A549 (cell line): ENCODE results near the gene BRCA2. TPM values are rescaled to one million over a fixed set of nuclear protein-coding genes. Genes with fewer than 3 reads are reported as not detected.

Source experiments
- ATAC-seq, 2 experiments: fragments of 200-7000 bp in 1 of 2; fragments of >200 bp in 1 of 2; cut with Nextera tagmentation in 1 of 2; cut with Tn5 transposase in 1 of 2; 3 replicates each; pipeline versions ENCODE4 v1.8.0 to v1.9.1; 2018 to 2020; ENCODE audit warnings: mild to moderate bottlenecking in 1 of 2, moderate library complexity in 1 of 2
- CTCF ChIA-PET: fragments of 300-600 bp; sonication (Branson Sonifier 250); formaldehyde crosslinking; extraction: SDS; loops from one replicate; lab custom pipeline; 2021; ENCODE audit warnings: antibody characterized with exemption, inconsistent platforms; lab: Yijun Ruan, JAX
- POLR2A ChIA-PET: fragments of 350-600 bp; formaldehyde crosslinking; extraction: SDS; loops from one replicate; lab custom pipeline; 2021; ENCODE audit warnings: antibody characterized with exemption, inconsistent platforms; lab: Yijun Ruan, JAX
- DNase-seq, 2 experiments: peaks; one replicate each; pipeline versions ENCODE4 v3.0.0 to v3.0.0-alpha.2; 2011 to 2016; ENCODE audit warnings: low read depth in 1 of 2, low spot score in 1 of 2
- FAIRE-seq: peaks from 2 replicates; lab custom pipeline; 2011; peaks lifted over from hg19 to GRCh38; lab: Jason Lieb, UNC
- H3K27ac ChIP-seq, 2 experiments: fragments of >200 bp; sonication (Bioruptor Twin); formaldehyde crosslinking; 3 replicates each; pipeline ENCODE4 v1.5.1; 2016 to 2017
- H3K4me1 ChIP-seq: fragments of >200 bp; sonication (Bioruptor Twin); formaldehyde crosslinking; 3 replicates; pipeline ENCODE4 v1.6.1; 2016
- H3K4me2 ChIP-seq: fragments of >200 bp; sonication (Bioruptor Twin); formaldehyde crosslinking; 3 replicates; pipeline ENCODE4 v1.6.1; 2016
- H3K4me3 ChIP-seq: fragments of >200 bp; sonication (Bioruptor Twin); formaldehyde crosslinking; 3 replicates; pipeline ENCODE4 v1.5.1; 2016
- H3K9me3 ChIP-seq: fragments of >200 bp; sonication (Bioruptor Twin); formaldehyde crosslinking; 3 replicates; pipeline ENCODE4 v1.6.1; 2016
- BHLHE40 ChIP-seq: IDR thresholded peaks from 2 replicates; pipeline ENCODE4 v1.6.1; 2012; ENCODE audit warnings: low read depth, low read length, inconsistent platforms
- CTCF ChIP-seq: fragments of >200 bp; sonication (Bioruptor Twin); formaldehyde crosslinking; IDR thresholded peaks from 3 replicates; pipeline ENCODE4 v1.5.1; 2016
- E2F6 ChIP-seq: IDR thresholded peaks from 2 replicates; pipeline ENCODE4 v1.6.1; 2012; ENCODE audit warnings: low read depth, borderline replicate concordance
- ELK1 ChIP-seq: fragments of 150-350 bp; IDR thresholded peaks from 2 replicates; pipeline ENCODE4 v1.6.1; 2014; ENCODE audit warnings: low read depth, mild to moderate bottlenecking, low read length
- EP300 ChIP-seq, 2 experiments: fragments of >200 bp; sonication (Bioruptor Twin); formaldehyde crosslinking; IDR thresholded peaks; 2 replicates in 1 of 2; 3 replicates in 1 of 2; pipeline ENCODE4 v1.6.1; 2016 to 2017
- FOSB ChIP-seq: fragments of 250-450 bp; sonication (Bioruptor Pico); IDR thresholded peaks from 2 replicates; pipeline ENCODE4 v1.5.0; 2020; ENCODE audit warnings: mild to moderate bottlenecking, moderate library complexity
- FOSL2 ChIP-seq, 2 experiments: fragments of 450-650 bp in 1 of 2; fragments of >200 bp in 1 of 2; sonication (Bioruptor Twin) in 1 of 2; formaldehyde crosslinking; IDR thresholded peaks; 2 replicates each; pipeline versions ENCODE4 v1.5.0 to v1.6.1; 2016 to 2020; ENCODE audit warnings: mild to moderate bottlenecking in 1 of 2, moderate library complexity in 1 of 2
- GATA3 ChIP-seq: IDR thresholded peaks from 2 replicates; pipeline ENCODE4 v1.6.1; 2012; ENCODE audit warnings: borderline replicate concordance
- HOXA7 ChIP-seq: fragments of 250-450 bp; sonication (Bioruptor Pico); IDR thresholded peaks from 2 replicates; pipeline ENCODE4 v1.5.0; 2020; ENCODE audit warnings: mild to moderate bottlenecking, moderate library complexity
- HOXB13 ChIP-seq: fragments of 250-450 bp; sonication (Bioruptor Pico); IDR thresholded peaks from 2 replicates; pipeline ENCODE4 v1.5.0; 2020; ENCODE audit warnings: low read depth, mild to moderate bottlenecking, moderate library complexity
- JUN ChIP-seq, 2 experiments: fragments of >200 bp; sonication (Bioruptor Twin); formaldehyde crosslinking; IDR thresholded peaks; 2 replicates in 1 of 2; 3 replicates in 1 of 2; pipeline ENCODE4 v1.6.1; 2016 to 2017
- MAX ChIP-seq: IDR thresholded peaks from 2 replicates; pipeline ENCODE4 v1.6.1; 2012
- NPAS2 ChIP-seq: fragments of 250-450 bp; sonication (Bioruptor Pico); IDR thresholded peaks from 2 replicates; pipeline ENCODE4 v1.8.0; 2022; ENCODE audit warnings: mild to moderate bottlenecking, moderate library complexity, borderline replicate concordance
- PBX3 ChIP-seq: IDR thresholded peaks from 2 replicates; pipeline ENCODE4 v1.6.1; 2012
- RARB ChIP-seq: fragments of 250-450 bp; sonication (Bioruptor Pico); IDR thresholded peaks from 2 replicates; pipeline ENCODE4 v1.8.0; 2021; ENCODE audit warnings: mild to moderate bottlenecking, moderate library complexity
- TFCP2L1 ChIP-seq: fragments of 250-450 bp; sonication (Bioruptor Pico); IDR thresholded peaks from 2 replicates; pipeline ENCODE4 v1.5.0; 2021; ENCODE audit warnings: mild to moderate bottlenecking
- TP53 ChIP-seq: fragments of 250-450 bp; sonication (Bioruptor Pico); IDR thresholded peaks from 2 replicates; pipeline ENCODE4 v1.5.0; 2021; ENCODE audit warnings: mild to moderate bottlenecking, moderate library complexity
- ZC3H11A ChIP-seq: fragments of 450-650 bp; IDR thresholded peaks from 2 replicates; pipeline ENCODE4 v1.6.1; 2014; ENCODE audit warnings: antibody characterized with exemption, mild to moderate bottlenecking
- ZNF302 ChIP-seq: fragments of 250-450 bp; sonication (Bioruptor Pico); IDR thresholded peaks from 2 replicates; pipeline ENCODE4 v1.9.0; 2021; ENCODE audit warnings: inconsistent platforms, mild to moderate bottlenecking, moderate library complexity
- ZSCAN20 ChIP-seq: fragments of 250-450 bp; sonication (Bioruptor Pico); IDR thresholded peaks from 2 replicates; pipeline ENCODE4 v1.8.0; 2022; ENCODE audit warnings: mild to moderate bottlenecking, moderate library complexity
- WGBS: methylation state at CpG from one replicate; pipeline ENCODE4 v1.1.6; 2017; ENCODE audit errors: missing lambda C conversion rate; 5-methylcytosine and 5-hydroxymethylcytosine counted together
- polyA plus RNA-seq, 4 experiments: library from polyadenylated mRNA; depleted of rRNA in 3 of 4; stranded (reverse); fragments of >200 nt; fragmentation: RNase III in 1 of 4; extraction: RNeasy Plus Mini Kit Qiagen cat#74134 plus additional on column Dnase treatment in 1 of 4; gene quantifications; 2 replicates in 3 of 4; 3 replicates in 1 of 4; pipeline ENCODE4 v1.2.3, GENCODE V29; 2011 to 2017

BRCA2 gene
- polyA plus RNA-seq, 2 of the 4 experiments (the other 2 are of a cell fraction): 2.6 to 4.6 TPM

GRCh38 chr13:32300406-32300805, 14.9 kb upstream of the BRCA2 start:
- CTCF ChIA-PET: interaction anchor here (0.6 kb wide), 1 partner anchor 108 kb away, joined by 3 read pairs; no protein-coding TSS in a partner anchor
- H3K4me3 ChIP-seq: no peak overlapping the region
- H3K4me2 ChIP-seq: no peak overlapping the region
- POLR2A ChIA-PET: no interaction called here
- no peak overlapping the region for H3K27ac ChIP-seq
- FAIRE-seq (no peak), ATAC-seq (no peak), DNase-seq (no peak)
- 58% methylated on average over 8 of the region's 8 CpGs for WGBS
- no peaks in the 10 kb centered on the region for H3K4me1 ChIP-seq
- H3K9me3 ChIP-seq: no peaks in the 10 kb centered on the region
- TF ChIP-seq TFCP2L1 (CRISPR knock-in tag): no peak
- TF ChIP-seq ZNF302 (CRISPR knock-in tag): no peak
- no peak for TF ChIP-seq RARB (CRISPR knock-in tag)
- no peak for TF ChIP-seq E2F6
- TF ChIP-seq HOXB13 (CRISPR knock-in tag): no peak
- no peak for TF ChIP-seq ELK1
- no peak for TF ChIP-seq MAX
- TF ChIP-seq PBX3: no peak
- no peak for TF ChIP-seq NPAS2 (CRISPR knock-in tag)

GRCh38 chr13:32300920-32301319, 14.4 kb upstream of the BRCA2 start:
- ChIA-PET POLR2A (no interaction called here), CTCF (interaction anchor here (0.6 kb wide), 1 partner anchor 108 kb away, joined by 3 read pairs; no protein-coding TSS in a partner anchor)
- FAIRE-seq (no peak), DNase-seq (no peak), ATAC-seq (no peak)
- H3K4me3 ChIP-seq: no peak overlapping the region
- no peaks in the 10 kb centered on the region for H3K9me3 ChIP-seq
- TF ChIP-seq TP53 (CRISPR knock-in tag): no peak
- no peak for TF ChIP-seq ZC3H11A
- no peak for TF ChIP-seq EP300 (IDR thresholded peaks at IDR 0.05)
- no peak for TF ChIP-seq FOSB (CRISPR knock-in tag)
- no peak for TF ChIP-seq GATA3
- no peak for TF ChIP-seq ZSCAN20 (CRISPR knock-in tag)
- TF ChIP-seq FOSL2 (IDR thresholded peaks at IDR 0.05): no peak
- TF ChIP-seq FOSL2 (CRISPR knock-in tag; IDR thresholded peaks at IDR 0.05): no peak
- TF ChIP-seq HOXA7 (CRISPR knock-in tag): no peak
- no peak for TF ChIP-seq CTCF
- no peak for TF ChIP-seq JUN (IDR thresholded peaks at IDR 0.05)
- no peak for TF ChIP-seq BHLHE40
- TF ChIP-seq TFCP2L1 (CRISPR knock-in tag): no peak
- no peak overlapping the region for H3K4me2 ChIP-seq
- H3K27ac ChIP-seq: no peak overlapping the region
- WGBS: 100% methylated on average over 1 of the region's 1 CpG
- H3K4me1 ChIP-seq: no peaks in the 10 kb centered on the region
